Osteoblast (primary cell): ENCODE measurements around the gene GSAP. TPM values are rescaled to one million over a fixed set of nuclear protein-coding genes. Genes with fewer than 3 reads are reported as not detected.

Experiments
- DNase-seq: peaks from one replicate; pipeline ENCODE4 v3.0.0; 2011; ENCODE audit warnings: low spot score, mixed read lengths; ENCODE audit not compliant: insufficient read length; ENCODE audit errors: missing footprints
- H2AFZ ChIP-seq: 2 replicates; pipeline ENCODE4 v1.6.0; 2011; ENCODE audit warnings: mild to moderate bottlenecking, low read length
- H3K27ac ChIP-seq: 2 replicates; pipeline ENCODE4 v1.5.1; 2011; ENCODE audit warnings: mild to moderate bottlenecking, low read depth, low read length, moderate library complexity
- H3K27me3 ChIP-seq: 2 replicates; pipeline ENCODE4 v1.6.0; 2012; ENCODE audit warnings: mild to moderate bottlenecking, control low read depth, inconsistent platforms, low read length, moderate library complexity; ENCODE audit not compliant: insufficient read depth
- H3K36me3 ChIP-seq: 2 replicates; pipeline ENCODE4 v1.5.1; 2011; ENCODE audit warnings: mild to moderate bottlenecking, low read length, control low read depth, moderate library complexity; ENCODE audit not compliant: insufficient read depth
- H3K4me1 ChIP-seq: 2 replicates; pipeline ENCODE4 v1.5.1; 2011; ENCODE audit warnings: mild to moderate bottlenecking, low read length, control low read depth, moderate library complexity; ENCODE audit not compliant: insufficient read depth
- H3K4me2 ChIP-seq: 2 replicates; pipeline ENCODE4 v1.6.0; 2011; ENCODE audit warnings: mild to moderate bottlenecking, low read length; ENCODE audit not compliant: insufficient read depth
- H3K4me3 ChIP-seq: fragments of 200-600 bp; sonication (generic); 3 replicates; pipeline ENCODE4 v1.5.1; 2012; ENCODE audit warnings: mild to moderate bottlenecking, low read length, inconsistent platforms; ENCODE audit not compliant: insufficient read depth
- H3K79me2 ChIP-seq: 2 replicates; pipeline ENCODE4 v1.6.0; 2012; ENCODE audit warnings: mild to moderate bottlenecking, low read length, control low read depth, inconsistent platforms; ENCODE audit not compliant: insufficient read depth
- H3K9me3 ChIP-seq: 2 replicates; pipeline ENCODE4 v1.5.1; 2011; ENCODE audit warnings: low read depth, low read length, control low read depth
- H4K20me1 ChIP-seq: 2 replicates; pipeline ENCODE4 v1.6.0; 2012; ENCODE audit warnings: mild to moderate bottlenecking, low read length, control low read depth; ENCODE audit not compliant: insufficient read depth
- total RNA-seq: library from RNA; depleted of rRNA; stranded (reverse); fragments of >200 nt; gene quantifications from 2 replicates; pipeline ENCODE4 v1.2.3, GENCODE V29; 2012
- TF ChIP-seq, protein P1 (sequence below): IDR thresholded peaks from 2 replicates; pipeline ENCODE4 v1.5.1; 2011; ENCODE audit warnings: mild to moderate bottlenecking, low read depth, low read length, moderate library complexity; ENCODE audit errors: extremely low read depth

The GSAP gene
- total RNA-seq, 1 donor = 13.0 TPM

DNA sequence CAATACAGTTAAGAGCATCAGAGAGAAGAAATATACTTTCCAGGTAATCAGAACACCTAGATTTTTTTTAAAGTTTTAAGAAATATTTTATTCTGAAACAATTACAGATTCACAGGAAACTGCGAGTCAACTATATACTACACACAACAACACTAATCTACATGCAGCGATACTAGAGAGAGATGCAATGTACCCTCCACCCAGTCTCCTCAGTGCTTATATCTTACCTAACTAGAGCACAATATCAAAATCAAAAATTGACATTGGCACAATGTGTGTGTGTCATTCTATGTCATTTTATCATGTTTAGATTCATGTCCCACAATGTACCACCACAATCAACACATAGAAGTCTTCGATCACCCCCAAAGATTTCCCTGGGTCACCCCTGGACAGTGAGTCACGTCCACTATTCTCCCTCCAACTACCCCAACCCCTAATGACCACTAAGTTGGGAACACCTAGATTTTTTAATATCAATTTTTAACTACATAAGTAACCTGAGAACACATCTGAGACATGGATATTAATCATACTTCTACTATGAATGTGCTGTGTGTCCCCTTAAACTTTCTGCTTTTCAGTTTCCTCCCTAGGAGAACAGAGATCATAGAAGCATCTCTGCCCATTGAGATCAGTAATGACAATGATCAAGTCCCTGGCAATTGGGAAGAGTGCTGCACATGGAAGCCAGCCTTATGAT, 86.5 kb downstream of the GSAP start:
- Histone ChIP-seq H3K36me3 (no peaks in the 10 kb centered on the region), H3K4me2 (no peak overlapping the region), H4K20me1 (no peaks in the 10 kb centered on the region), H3K9me3 (no peaks in the 10 kb centered on the region), H3K79me2 (no peaks in the 10 kb centered on the region), H3K4me3 (no peak overlapping the region), H2AFZ (no peak overlapping the region), H3K27ac (no peak overlapping the region), H3K27me3 (no peaks in the 10 kb centered on the region), H3K4me1 (peaks cover 50% of the 10 kb centered on the region)
- TF ChIP-seq, protein P1, sequence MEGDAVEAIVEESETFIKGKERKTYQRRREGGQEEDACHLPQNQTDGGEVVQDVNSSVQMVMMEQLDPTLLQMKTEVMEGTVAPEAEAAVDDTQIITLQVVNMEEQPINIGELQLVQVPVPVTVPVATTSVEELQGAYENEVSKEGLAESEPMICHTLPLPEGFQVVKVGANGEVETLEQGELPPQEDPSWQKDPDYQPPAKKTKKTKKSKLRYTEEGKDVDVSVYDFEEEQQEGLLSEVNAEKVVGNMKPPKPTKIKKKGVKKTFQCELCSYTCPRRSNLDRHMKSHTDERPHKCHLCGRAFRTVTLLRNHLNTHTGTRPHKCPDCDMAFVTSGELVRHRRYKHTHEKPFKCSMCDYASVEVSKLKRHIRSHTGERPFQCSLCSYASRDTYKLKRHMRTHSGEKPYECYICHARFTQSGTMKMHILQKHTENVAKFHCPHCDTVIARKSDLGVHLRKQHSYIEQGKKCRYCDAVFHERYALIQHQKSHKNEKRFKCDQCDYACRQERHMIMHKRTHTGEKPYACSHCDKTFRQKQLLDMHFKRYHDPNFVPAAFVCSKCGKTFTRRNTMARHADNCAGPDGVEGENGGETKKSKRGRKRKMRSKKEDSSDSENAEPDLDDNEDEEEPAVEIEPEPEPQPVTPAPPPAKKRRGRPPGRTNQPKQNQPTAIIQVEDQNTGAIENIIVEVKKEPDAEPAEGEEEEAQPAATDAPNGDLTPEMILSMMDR = no peak
- DNase-seq = no peak

DNA sequence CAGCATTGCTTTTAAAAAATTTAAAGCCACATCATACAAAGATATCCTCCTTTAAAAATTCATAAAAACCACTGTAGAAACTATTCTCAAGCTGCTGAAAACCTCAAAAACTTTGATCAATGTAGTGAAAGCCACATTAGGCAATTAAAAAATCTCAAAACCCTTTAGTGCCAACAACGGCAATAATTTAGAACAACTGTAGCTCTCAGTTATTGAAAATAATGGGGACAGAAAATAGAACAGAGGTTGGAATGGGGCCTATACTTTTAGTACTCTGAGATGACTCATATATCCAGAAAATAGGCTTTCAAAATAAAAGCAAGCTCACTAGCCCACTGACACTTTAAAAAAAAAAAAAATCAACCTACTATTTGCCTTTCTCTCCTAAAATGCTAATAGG, 87.5 kb downstream of the GSAP start:
- H3K79me2 ChIP-seq = no peaks in the 10 kb centered on the region
- no peaks in the 10 kb centered on the region for H3K27me3 ChIP-seq
- H3K4me2 ChIP-seq = peak overlapping the region; percentile 63
- H3K4me3 ChIP-seq = no peak overlapping the region
- no peak for DNase-seq
- H3K9me3 ChIP-seq = no peaks in the 10 kb centered on the region
- H2AFZ ChIP-seq = peak overlapping the region; percentile 28
- TF ChIP-seq, protein P1 = no peak
- H3K4me1 ChIP-seq = peaks cover 50% of the 10 kb centered on the region
- H4K20me1 ChIP-seq = no peaks in the 10 kb centered on the region
- peak overlapping the region; percentile 53 for H3K27ac ChIP-seq
- no peaks in the 10 kb centered on the region for H3K36me3 ChIP-seq

DNA sequence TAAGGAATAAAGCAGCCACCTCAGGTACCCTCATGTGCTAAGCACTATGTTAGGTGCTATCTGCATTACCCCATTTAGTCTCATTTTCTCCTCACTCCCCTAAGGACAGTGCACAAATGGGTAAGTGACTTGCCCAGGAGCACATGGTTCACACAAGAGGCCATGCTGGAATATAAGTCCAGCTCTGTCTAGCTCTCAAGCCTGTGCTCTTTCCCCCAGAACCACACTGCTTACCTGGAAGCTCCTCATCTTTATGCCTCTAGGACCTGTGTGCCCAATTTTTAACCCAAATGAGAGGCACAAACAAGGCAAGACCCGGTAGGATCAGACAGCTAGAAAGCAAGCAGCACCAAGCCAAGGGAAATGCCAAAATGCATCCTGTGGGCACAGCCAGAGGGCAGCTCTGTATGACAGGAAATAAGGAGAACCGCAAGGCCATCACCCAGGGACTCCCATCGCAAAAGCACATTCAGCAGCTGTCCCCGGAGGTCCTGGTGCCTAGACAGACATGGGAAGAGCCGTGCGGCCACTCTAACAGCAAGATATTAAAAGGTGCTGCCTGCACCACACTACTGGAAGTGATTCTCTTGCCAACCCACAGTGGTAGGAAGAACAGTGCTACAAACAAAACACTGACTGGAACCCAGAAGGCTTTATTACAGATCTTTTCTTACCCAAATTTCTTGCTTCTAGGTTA, 88.1 kb downstream of the GSAP start:
- no peak overlapping the region for H3K4me3 ChIP-seq
- H3K27ac ChIP-seq = peak overlapping the region; percentile 53
- no peak for DNase-seq
- H3K36me3 ChIP-seq = no peaks in the 10 kb centered on the region
- no peaks in the 10 kb centered on the region for H3K27me3 ChIP-seq
- peaks cover 50% of the 10 kb centered on the region for H3K4me1 ChIP-seq
- peak overlapping the region; percentile 63 for H3K4me2 ChIP-seq
- H3K9me3 ChIP-seq = no peaks in the 10 kb centered on the region
- no peaks in the 10 kb centered on the region for H3K79me2 ChIP-seq
- no peaks in the 10 kb centered on the region for H4K20me1 ChIP-seq
- peak overlapping the region; percentile 28 for H2AFZ ChIP-seq
- TF ChIP-seq, protein P1 = no peak
